ENCODE data around the gene DDX27. TPM values are rescaled to one million over a fixed set of nuclear protein-coding genes. Genes with fewer than 3 reads are reported as not detected.

DDX27 gene
- total and polyA plus RNA-seq, 2 of the 13 experiments (the other 11 are each of a cell fraction or from before 2014, with no cell fraction given) = 42.6 to 72.8 TPM

DNA sequence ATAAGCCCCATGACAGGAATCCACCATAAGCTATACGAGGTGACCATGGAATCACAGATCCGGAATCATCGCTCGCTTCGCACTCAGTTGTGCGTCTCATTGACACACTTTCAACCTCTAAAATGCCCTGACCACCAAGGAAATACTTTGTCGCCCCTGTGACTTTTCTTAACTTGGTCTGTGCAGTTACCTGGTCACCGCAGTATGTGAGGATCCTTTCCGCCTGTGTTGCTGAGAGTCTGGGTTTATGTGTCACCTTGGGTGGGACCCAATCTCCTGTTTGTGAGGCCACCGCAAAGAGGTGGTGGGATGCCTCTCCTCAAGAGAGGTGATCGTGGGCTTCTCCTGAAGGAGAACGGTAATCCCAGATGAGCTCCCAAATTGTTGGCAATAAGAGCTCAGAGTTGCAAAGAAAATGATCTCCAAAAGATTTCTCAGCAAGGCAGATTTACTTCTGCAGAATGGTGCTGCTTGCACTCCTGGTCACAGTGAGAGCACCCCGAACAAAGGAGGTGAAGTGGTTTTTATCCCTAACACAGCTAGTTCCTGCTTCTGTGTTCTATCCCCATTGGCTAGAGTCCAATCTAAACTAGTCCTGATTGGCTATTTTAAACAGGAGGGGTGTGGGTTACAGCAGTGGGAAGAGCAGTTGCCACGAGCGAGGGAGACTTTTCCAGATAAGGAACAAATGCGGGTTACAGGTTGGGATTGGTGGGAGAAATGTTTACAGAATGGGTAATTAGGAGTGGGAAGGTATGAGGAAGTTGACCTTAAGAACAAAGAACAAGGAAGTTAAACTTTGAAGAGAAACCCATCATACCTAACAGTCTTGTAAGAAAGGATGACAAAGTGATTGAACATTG, 67.7 kb downstream of the DDX27 start (continued):
- TF ChIP-seq, protein P1, sequence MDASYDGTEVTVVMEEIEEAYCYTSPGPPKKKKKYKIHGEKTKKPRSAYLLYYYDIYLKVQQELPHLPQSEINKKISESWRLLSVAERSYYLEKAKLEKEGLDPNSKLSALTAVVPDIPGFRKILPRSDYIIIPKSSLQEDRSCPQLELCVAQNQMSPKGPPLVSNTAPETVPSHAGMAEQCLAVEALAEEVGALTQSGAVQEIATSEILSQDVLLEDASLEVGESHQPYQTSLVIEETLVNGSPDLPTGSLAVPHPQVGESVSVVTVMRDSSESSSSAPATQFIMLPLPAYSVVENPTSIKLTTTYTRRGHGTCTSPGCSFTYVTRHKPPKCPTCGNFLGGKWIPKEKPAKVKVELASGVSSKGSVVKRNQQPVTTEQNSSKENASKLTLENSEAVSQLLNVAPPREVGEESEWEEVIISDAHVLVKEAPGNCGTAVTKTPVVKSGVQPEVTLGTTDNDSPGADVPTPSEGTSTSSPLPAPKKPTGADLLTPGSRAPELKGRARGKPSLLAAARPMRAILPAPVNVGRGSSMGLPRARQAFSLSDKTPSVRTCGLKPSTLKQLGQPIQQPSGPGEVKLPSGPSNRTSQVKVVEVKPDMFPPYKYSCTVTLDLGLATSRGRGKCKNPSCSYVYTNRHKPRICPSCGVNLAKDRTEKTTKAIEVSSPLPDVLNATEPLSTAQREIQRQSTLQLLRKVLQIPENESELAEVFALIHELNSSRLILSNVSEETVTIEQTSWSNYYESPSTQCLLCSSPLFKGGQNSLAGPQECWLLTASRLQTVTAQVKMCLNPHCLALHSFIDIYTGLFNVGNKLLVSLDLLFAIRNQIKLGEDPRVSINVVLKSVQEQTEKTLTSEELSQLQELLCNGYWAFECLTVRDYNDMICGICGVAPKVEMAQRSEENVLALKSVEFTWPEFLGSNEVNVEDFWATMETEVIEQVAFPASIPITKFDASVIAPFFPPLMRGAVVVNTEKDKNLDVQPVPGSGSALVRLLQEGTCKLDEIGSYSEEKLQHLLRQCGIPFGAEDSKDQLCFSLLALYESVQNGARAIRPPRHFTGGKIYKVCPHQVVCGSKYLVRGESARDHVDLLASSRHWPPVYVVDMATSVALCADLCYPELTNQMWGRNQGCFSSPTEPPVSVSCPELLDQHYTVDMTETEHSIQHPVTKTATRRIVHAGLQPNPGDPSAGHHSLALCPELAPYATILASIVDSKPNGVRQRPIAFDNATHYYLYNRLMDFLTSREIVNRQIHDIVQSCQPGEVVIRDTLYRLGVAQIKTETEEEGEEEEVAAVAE (CRISPR knock-in tag; IDR thresholded peaks at IDR 0.05; ENCODE audit: borderline replicate concordance) = no peak
- TF ChIP-seq ZNF792 (CRISPR knock-in tag; IDR thresholded peaks at IDR 0.05) (0 out of 2 replicates have a peak, but pooled peaks have one; percentile 12), ATRX (CRISPR knock-in tag; IDR thresholded peaks at IDR 0.05; ENCODE audit: borderline replicate concordance) (no peak), ZFAT (CRISPR knock-in tag; conservative IDR thresholded peaks at IDR 0.05) (no peak), RBM22 (optimal IDR thresholded peaks at IDR 0.05; ENCODE audit: low read length) (peak; percentile 90), ZMYM2 (CRISPR knock-in tag; IDR thresholded peaks at IDR 0.05) (peak; percentile 25; the same call in 1 of the 2 replicates), ZNF343 (CRISPR knock-in tag; IDR thresholded peaks at IDR 0.05) (peak; percentile 59; the same call in 1 of the 2 replicates), TOPORS (CRISPR knock-in tag; IDR thresholded peaks at IDR 0.05) (peak; percentile 50; the same call in 1 of the 2 replicates), ZNF557 (CRISPR knock-in tag; IDR thresholded peaks at IDR 0.05) (no peak), REPIN1 (CRISPR knock-in tag; IDR thresholded peaks at IDR 0.05; ENCODE audit: borderline replicate concordance, low read depth) (no peak), ZNF235 (CRISPR knock-in tag; IDR thresholded peaks at IDR 0.05; ENCODE audit: borderline replicate concordance) (no peak), KDM5A (IDR thresholded peaks at IDR 0.05; ENCODE audit: borderline replicate concordance, low read length) (no peak), SRSF4 (IDR thresholded peaks at IDR 0.05; ENCODE audit: low read depth, low read length, poor library complexity, severe bottlenecking) (no peak), FOXP1 (IDR thresholded peaks at IDR 0.05) (no peak), FOXP1 (CRISPR knock-in tag; IDR thresholded peaks at IDR 0.05) (no peak)
- TF ChIP-seq, protein P2, sequence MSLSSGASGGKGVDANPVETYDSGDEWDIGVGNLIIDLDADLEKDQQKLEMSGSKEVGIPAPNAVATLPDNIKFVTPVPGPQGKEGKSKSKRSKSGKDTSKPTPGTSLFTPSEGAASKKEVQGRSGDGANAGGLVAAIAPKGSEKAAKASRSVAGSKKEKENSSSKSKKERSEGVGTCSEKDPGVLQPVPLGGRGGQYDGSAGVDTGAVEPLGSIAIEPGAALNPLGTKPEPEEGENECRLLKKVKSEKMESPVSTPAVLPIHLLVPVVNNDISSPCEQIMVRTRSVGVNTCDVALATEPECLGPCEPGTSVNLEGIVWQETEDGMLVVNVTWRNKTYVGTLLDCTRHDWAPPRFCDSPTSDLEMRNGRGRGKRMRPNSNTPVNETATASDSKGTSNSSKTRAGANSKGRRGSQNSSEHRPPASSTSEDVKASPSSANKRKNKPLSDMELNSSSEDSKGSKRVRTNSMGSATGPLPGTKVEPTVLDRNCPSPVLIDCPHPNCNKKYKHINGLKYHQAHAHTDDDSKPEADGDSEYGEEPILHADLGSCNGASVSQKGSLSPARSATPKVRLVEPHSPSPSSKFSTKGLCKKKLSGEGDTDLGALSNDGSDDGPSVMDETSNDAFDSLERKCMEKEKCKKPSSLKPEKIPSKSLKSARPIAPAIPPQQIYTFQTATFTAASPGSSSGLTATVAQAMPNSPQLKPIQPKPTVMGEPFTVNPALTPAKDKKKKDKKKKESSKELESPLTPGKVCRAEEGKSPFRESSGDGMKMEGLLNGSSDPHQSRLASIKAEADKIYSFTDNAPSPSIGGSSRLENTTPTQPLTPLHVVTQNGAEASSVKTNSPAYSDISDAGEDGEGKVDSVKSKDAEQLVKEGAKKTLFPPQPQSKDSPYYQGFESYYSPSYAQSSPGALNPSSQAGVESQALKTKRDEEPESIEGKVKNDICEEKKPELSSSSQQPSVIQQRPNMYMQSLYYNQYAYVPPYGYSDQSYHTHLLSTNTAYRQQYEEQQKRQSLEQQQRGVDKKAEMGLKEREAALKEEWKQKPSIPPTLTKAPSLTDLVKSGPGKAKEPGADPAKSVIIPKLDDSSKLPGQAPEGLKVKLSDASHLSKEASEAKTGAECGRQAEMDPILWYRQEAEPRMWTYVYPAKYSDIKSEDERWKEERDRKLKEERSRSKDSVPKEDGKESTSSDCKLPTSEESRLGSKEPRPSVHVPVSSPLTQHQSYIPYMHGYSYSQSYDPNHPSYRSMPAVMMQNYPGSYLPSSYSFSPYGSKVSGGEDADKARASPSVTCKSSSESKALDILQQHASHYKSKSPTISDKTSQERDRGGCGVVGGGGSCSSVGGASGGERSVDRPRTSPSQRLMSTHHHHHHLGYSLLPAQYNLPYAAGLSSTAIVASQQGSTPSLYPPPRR (CRISPR knock-in tag; IDR thresholded peaks at IDR 0.05; ENCODE audit: borderline replicate concordance) = no peak
- TF ChIP-seq, protein P3, sequence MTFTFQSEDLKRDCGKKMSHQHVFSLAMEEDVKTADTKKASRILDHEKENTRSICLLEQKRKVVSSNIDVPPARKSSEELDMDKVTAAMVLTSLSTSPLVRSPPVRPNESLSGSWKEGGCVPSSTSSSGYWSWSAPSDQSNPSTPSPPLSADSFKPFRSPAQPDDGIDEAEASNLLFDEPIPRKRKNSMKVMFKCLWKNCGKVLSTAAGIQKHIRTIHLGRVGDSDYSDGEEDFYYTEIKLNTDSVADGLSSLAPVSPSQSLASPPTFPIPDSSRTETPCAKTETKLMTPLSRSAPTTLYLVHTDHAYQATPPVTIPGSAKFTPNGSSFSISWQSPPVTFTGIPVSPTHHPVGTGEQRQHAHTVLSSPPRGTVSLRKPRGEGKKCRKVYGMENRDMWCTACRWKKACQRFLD (CRISPR knock-in tag; IDR thresholded peaks at IDR 0.05; ENCODE audit: borderline replicate concordance) = 0 out of 2 replicates have a peak, but pooled peaks have one; percentile 67
